GM19023 (cell line): ENCODE data around the gene TNRC6A.
"Not testable (repeated sequence)": the region's sequence is repeated elsewhere in the genome, so short reads cannot be mapped to it uniquely, and the experiment has no call there.

Experiments used
- ATAC-seq: cut with Tn5 transposase; IDR thresholded peaks from one replicate; pipeline ENCODE4 v1.9.1; 2021; ENCODE audit warnings: mild to moderate bottlenecking, moderate library complexity; ENCODE audit not compliant: unreplicated experiment

Gene TNRC6A

DNA sequence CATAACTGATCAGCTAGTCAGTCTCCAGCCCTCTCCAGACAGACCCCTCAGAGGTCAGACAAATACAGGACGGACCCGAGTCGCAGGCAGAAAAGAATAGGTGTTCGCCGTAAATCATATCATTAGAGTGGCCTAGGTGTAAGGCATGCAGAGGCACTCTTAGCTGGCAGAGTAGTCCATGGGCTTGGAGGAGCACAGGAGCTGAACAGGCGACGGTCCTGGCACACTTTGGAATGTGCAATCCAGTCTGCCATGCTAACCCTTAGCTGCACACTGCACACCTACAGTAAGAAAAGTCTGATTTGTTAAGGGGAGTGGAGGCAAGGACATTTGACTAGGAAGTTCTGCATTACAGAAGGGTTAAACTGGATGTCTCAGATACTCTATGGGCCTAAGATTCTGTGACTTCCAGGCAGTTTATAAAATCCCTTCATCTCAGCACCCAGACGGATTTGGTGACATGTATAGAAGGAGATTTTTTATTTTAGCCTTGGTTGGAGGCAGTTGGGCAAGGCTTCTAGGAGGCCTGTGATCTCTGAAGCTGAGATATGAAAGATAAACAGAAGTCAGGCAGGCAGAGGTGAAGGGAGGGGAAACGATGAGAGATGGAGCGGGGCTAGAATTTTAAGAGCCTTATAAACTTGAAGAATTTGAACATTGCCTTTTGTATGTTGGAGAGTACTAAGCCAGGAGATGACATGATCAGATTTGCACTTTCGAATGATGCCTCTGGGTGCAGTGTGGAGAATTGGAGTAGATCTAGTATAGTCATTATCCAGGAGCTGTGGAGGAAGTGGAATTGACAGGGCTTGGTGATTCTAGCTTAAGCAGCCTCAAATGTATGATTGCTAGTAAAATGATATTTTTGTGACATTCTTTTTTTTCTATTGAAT lies 81.7 kb downstream of the TNRC6A start:
- no peak for ATAC-seq

DNA sequence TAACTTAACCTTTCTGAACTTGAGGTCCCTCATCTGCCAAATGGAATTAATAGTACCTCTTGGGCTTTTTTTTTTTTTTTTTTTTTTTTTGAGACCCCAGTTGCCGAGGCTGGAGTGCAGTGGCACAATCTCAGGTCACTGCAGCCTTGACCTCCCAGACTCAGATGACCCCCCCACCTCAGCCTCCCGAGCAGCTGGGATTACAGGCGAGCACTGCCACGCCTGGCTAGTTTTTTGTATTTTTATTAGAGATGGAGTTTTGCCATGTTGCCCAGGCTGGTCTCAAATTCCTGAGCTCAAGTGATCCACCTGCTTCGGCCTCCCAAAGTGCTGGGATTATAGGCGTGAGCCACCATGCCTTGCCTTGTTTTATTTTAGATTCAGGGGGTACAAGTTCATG lies 83.4 kb downstream of the TNRC6A start:
- not testable (repeated sequence) for ATAC-seq

DNA sequence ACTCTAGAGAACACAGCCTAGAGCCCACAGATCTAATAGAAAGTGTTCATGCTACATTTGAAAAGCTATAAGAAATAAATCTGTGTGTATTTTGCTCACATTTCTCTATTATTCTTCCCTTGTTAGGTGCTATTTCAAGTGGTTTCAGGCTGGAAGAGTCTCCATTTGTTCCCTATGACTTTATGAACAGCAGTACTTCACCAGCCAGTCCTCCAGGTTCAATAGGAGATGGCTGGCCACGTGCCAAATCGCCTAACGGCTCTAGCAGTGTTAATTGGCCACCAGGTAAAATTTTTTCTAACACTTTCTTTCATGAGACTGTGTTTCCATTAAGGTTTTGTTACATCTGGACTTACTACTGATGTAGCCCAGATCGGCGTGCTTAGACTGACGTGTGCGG lies 85.6 kb downstream of the TNRC6A start:
- no peak for ATAC-seq

DNA sequence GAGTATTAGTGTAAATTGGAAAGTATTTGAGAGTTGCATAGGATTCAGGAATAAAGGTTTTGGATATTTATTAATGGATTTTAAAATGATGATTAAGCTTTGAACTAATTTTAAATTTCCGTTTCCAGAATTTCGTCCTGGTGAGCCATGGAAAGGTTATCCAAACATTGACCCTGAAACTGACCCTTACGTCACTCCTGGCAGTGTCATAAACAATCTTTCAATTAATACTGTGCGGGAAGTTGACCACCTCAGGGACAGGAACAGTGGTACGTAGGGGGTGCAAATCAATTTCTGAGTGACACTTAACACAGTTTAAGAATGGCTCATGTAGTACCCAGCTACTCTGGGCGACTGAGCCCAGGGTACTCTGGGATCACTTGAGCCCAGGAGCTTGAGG lies 87.2 kb downstream of the TNRC6A start:
- no peak for ATAC-seq

DNA sequence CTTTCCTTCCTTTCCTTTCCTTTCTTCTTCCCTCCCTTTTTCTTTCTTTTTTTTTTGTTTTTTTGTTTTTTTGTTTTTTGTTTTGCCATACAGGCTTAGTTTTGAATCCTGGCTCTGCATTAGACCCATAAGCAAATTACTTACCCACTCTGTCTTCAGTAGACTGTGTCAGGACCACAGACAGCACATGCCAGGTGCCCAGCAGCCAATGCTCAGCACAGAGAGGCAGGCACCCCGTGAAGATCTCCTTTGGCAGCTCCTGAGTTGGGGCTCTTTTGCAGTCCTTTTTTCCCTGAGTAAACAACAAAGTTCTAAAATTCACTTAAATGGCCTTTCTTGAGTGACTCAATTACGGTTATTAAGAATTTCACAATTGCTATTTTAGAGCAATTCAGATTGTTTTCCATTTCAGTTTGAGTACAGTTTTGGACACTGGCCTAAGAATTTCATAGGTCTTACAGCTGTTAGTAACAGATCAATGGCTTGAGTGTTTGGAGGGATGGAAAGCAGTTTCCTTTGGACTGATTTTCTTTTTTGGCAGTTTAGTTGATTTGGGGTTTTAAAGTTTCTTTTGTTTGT lies 90.1 kb downstream of the TNRC6A start:
- no peak for ATAC-seq

DNA sequence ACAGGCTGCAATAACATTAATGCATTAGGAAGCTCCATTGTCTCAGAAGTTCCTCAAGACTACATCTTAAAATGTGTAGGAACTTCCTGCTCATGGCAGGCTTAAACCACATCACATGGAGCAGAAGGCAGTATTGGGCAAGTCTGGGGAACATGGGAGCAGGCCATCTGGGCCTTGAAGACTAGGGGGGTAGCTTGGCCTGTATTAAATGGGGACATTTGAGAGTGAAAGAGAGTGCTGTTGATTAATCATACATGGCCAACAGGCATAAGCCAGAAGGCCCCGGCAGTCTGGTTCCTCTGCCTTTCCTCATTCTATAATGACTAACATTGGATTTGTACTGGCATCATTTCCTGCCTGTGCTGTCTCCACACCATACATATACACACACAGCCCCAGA lies 91.1 kb downstream of the TNRC6A start:
- no peak for ATAC-seq

DNA sequence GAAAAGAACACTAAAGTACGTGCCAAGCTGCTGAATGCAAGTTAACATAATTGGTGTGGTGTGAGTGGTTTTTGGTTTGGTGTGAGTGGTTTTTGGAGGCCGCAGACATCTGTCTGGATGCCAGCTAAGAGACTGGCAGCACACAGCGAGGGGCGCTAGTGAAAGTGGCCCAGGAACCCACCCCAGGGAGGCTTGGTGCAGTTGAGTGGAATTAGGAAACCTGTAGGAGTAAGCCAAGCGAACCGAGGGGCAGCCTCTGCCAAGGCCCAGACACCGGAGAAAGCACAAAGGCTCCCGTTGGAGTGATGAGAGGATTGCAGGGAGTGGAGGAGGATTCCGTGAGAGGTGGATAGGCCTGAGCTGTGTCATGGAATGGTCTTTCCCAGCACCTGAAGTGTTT lies 91.7 kb downstream of the TNRC6A start:
- no peak for ATAC-seq

DNA sequence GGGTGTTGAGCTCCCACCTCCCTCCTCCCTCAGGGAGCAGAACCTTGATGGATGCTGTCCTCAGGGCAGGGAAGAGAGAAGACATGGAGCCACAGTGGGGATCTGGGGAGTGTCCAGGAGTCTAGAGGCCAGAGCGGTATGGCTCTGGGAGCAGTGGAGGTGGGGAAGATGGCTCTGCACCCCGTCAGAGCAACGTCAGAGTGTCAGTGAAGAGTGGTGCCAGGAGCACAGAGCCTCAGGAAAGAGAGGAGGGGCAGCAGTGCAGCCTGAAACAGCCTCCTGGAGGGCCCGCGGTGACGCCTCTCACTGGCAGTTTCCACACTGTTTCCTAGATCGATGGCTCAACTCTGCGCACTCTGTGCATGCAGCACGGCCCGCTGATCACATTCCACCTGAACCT lies 93.1 kb downstream of the TNRC6A start:
- ATAC-seq: no peak

DNA sequence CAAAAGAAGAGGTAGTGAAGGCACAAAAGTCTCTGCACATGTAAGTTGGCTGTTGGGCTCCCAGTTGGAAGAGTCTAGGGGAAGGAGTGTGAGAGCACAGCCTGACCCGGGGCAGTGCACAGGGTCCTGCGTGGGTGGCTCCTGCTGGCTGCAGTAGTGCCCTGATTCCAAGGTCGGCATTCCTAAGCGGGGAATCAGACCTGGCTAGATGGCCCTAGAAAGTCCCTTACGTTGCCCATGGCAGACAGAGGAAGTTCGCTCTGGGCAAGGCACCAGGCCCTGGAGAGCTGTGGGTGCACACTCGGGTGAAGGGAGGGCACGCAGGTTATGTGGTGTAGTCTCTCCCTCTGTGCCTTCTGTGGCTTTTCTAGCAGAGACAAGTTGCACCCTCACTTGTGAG lies 93.5 kb downstream of the TNRC6A start:
- ATAC-seq: no peak

DNA sequence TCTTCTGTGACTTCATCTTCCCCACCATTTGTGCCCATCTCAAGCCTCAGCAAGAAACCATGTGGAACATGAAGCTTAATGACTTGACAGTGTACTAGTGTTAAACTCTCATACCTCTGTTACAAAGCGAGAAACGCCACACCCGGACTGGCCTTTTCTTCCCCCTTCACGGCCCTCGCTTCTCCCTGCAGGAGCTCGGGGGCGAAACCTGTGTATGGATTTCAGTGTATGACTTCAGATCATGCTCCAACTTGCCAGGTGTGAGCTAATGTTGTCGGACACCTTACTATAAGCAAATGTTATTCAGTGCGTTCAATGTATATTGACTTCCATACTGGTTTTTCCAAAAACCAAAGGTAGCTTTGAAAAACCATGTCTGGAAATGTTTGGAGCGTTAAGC lies 96.2 kb downstream of the TNRC6A start:
- no peak for ATAC-seq

DNA sequence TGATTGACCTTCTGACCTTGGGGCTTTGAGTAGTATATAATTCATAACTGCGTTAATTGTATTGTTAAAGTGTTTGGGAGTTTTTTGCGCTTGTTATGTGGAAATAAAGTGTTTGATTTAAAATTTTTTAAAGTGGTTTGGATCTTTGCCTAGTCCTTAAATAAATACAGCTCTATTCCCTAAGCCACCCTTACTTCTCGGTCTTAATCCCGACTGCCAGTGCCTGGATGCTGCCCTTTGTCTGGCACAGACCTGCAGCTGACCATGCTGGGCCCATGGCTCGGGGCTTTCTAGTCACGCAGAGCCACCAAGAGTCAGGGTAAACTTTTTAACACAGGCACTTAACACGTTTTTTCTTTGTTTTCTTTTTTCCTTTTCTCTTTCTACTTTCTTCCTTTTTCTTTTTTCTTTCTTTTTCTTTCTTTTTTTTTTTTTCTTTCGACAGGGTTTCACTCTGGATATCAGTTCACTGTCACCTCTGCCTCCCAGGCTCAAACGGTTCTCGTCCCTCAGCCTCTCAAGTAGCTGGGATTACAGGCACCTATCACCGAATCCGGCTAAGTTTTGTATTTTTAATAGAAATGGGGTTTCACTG lies 96.7 kb downstream of the TNRC6A start:
- ATAC-seq: no peak

DNA sequence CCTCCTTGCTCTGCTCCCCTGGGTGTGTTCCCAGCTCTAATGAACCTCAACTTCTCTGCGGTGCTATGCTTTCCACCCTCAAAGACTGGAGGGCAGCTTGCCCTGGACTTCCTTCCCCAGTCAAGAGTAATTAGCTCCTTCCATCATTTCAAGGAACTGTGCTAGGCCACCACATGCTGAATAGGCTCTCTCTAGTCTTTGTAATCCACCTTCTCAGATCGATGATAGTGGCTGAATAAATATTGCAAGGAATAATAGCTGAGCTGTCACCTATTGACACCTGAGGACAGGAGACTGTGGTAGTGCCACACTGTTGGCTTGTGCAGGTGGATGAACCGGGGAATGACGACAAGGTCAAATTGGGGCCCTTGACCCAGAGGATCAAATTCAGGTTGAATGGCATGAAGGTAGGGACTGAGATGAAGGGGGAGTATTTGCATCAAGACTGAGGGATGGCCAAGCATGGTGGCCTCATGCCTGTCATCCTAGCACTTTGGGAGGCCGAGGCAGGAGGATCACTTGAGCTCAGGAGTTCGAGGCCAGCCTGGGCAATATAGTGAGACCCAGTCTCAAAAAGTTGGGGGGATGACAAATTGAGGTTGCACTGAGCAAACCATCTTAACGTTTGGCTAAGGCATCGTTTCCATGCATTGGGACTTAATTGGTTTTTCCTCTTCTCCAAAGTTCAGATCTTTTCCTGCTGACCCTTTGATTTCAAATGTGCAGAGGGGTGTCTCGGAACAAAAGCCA lies 97.5 kb downstream of the TNRC6A start:
- ATAC-seq: no peak

DNA sequence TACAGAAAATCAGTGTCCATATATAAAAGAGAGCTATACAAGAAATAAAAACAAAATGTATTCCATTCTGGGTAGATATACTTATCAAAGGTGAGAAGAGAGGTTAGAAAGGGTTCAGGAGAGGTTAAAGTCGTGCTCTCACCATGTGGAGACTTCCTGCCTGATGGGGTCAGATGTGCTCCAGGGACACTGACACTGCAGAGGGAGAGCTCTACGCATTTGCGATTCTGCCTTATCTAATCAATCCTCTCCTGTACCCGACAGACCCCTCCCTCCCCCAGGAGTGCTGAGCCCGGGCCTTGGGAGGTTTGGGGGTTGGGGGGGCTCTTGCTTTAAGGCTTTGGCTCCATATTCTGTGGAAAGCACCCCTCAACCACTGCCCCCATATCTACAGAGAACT lies 99.7 kb downstream of the TNRC6A start:
- ATAC-seq: no peak

DNA sequence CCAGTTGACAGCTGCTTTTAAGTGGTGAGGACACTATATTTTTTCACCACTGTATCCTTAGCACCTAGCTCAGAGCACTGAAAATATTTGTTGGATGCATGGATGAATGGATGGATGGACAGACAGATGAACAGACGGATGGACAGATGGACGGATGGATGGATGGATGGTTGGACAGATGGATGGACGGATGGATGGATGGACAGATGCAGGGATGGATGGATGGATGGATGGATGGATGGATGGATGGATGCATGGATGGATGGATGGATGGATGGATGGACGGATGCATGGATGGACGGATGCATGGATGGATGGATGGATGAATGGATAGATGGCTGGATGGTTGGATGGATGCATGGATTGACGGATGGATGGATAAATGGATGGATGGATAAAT lies 103.9 kb downstream of the TNRC6A start:
- ATAC-seq: no peak

DNA sequence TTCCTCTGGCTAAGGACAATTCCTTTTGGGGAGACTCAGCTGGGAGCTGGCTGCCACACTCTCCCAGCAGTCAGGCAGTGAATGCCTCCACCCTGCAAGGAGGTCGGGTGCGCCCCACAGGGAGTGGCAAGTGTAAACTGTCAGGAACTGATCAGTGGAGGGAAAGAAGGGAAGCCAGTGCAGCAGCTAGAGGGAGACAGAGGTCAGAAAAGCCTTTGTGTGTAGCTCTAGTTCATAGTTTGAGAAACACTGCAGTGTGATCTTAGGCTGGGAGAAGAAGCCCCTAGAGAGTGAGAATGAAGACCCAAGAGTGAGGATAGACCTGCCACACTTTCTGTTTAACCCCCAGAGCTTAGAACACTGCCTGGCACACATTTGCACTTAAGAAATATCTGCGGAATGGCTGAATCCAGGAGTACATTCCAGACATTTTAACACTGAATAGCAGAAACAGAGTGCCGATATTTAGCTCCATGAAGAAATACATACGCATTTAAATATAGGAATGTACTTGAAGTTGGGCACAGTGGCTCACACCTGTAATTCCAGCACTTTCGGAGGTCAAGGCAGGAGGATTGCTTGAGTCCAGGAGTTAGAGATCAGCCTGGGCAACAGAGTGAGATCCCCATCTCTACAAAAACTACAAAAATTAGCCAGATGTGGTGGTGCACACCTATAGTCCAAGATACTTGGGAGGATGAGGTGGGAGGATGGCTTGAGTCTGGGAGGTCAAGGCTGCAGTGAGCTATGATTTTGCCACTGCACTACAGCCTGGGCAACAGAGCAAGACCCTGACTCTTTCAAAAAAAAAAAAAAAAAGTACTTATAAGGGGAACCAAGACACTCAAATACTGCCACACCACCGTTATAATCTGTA lies 105.2 kb downstream of the TNRC6A start:
- no peak for ATAC-seq

DNA sequence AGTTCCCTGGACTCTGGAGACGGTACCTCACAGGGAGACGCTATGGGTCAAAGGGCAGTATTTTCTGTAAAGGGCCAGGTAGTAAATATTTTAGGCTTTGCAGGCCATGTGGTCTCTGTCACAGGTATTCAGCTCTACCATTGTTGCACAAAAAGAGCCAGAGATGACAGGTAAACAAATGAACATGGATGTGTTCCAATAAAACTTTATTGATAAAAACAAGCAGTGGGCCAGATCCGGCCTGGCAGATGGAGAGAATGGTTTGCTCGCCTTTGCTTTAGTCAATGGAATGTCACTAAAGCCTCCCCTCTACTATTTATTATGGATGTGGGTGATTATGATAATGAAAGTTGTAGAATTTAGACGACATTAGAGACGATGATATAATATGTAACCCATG lies 107.4 kb downstream of the TNRC6A start:
- no peak for ATAC-seq

DNA sequence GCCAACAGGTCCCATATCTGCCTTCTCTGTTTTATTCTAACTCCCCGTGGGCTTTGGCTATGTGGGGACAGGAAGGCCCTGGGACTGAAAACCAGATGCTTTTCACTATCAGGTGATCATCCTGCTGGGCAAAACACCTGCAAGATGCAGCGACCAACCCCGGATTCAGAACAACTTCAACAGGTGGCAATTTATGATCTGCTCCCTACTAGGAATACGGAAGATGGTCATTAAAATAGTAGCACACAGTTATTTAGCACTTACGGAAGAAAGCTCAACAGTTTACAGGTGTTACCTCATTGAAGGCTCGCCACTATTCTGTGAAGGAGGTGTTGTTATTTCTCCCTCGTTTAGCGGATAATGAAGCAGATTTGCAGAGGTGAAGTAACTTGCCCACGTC lies 108.5 kb downstream of the TNRC6A start:
- ATAC-seq: no peak

DNA sequence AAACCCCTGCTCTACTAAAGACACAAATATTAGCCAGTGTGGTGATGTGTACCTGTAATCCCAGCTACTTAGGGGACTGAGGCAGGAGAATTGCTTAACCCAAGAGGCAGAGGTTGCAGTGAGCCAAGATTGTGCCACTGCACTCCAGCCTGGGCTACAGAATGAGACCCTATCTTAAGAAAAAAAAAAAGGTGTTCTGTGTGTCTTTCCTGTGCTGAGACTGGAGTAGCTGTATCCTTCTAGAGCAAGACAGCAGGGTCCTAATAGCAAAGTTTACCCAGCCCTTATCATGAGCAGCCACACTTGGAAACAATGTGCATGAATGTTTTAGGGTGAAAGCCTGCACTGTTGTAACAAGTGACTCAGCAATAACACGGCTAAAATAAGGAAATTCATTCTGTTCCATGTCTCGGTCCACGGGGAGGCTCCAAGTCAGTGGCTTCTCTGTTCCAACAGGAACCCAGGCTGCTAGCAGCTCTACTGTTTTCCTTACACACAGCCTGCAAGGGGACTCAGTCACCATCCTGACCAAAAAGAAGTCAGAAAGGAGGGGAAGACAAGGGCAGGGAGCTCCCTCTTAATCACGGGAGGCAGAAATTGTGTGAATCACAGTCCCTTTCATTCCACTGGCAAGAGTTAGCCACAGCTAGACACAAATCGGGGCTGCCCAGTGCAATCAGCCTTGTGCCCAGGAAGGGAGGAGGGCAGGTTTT lies 109.3 kb downstream of the TNRC6A start:
- no peak for ATAC-seq

DNA sequence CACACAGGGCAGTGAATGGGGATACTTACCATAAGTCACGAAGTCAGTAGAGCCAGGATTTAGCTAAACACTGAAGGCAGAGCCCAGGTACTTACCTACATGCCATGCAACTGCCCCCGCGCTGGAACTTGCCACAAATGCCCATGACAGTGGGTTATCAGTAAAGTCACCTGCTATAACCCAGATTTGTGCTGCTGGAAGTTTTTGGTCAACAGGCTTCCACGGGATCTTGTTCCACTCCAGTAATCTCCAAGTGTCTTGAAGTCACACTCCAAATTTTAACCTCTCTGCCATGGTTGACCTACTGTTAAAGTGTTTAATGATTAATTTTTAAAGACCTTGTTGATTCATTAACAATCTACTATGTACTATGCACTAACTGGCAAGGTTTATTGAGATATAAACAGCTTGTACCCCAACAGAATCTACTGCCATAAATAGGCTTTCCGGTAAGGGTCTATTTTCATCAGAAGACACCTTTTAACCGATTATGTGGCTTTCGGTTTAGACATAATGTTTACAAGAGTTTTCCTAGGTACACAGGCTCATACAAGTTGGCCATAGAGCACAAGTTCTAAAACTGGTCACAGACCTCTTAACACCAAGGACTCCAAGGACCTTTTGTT lies 110.0 kb downstream of the TNRC6A start:
- ATAC-seq: no peak

DNA sequence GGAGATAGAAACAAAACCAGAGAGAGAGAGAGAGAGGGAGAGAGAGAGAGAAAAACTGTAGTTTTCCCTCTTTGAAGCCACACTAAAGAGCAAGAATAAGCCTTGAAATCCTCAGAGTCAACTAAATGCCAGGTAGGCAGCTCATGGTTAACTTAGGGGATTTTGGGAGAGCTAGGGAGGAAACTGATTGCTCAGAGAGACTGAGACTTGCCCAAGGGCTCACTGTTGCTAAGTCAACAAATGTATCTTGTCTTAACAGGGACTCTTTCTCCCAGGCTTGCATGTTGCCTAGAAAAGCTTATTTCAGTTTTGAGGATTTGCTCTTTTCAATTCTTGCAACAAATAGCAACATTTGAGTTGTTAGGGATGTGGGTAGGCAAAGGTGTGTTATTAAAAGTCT lies 111.8 kb downstream of the TNRC6A start:
- no peak for ATAC-seq
